H9 (cell line): ENCODE data around the gene IGF2R. TPM values are rescaled to one million over a fixed set of nuclear protein-coding genes. Genes with fewer than 3 reads are reported as not detected.

Experiments
- DNase-seq: peaks from one replicate; pipeline ENCODE4 v3.0.0-alpha.2; 2017
- H2AFZ ChIP-seq: one replicate; pipeline ENCODE4 v1.6.1; 2013; ENCODE audit warnings: mild to moderate bottlenecking, low read length, control low read depth, moderate library complexity
- H2AK5ac ChIP-seq: 2 replicates; pipeline ENCODE4 v1.6.1; 2013; ENCODE audit warnings: low read length, control low read depth, mixed read lengths; ENCODE audit not compliant: insufficient read length
- H2BK120ac ChIP-seq: one replicate; pipeline ENCODE4 v1.6.1; 2013; ENCODE audit warnings: low read depth, mild to moderate bottlenecking, low read length, control low read depth, inconsistent platforms; ENCODE audit not compliant: poor library complexity, severe bottlenecking
- H2BK12ac ChIP-seq: 2 replicates; pipeline ENCODE4 v1.6.1; 2013; ENCODE audit warnings: low read length, control low read depth, mixed read lengths, low read depth; ENCODE audit not compliant: insufficient read length
- H2BK15ac ChIP-seq: 2 replicates; pipeline ENCODE4 v1.6.1; 2013; ENCODE audit warnings: low read depth, low read length, control low read depth
- H2BK20ac ChIP-seq: one replicate; pipeline ENCODE4 v1.6.1; 2013; ENCODE audit warnings: low read depth, mild to moderate bottlenecking, low read length, control low read depth, inconsistent platforms; ENCODE audit not compliant: poor library complexity, severe bottlenecking
- H2BK5ac ChIP-seq: 2 replicates; pipeline ENCODE4 v1.6.1; 2013; ENCODE audit warnings: low read length, control low read depth, mixed read lengths; ENCODE audit not compliant: insufficient read length
- H3K14ac ChIP-seq: 2 replicates; pipeline ENCODE4 v1.6.1; 2013; ENCODE audit warnings: low read length, control low read depth; ENCODE audit not compliant: insufficient read depth
- H3K18ac ChIP-seq: 2 replicates; pipeline ENCODE4 v1.6.1; 2013; ENCODE audit warnings: low read depth, mild to moderate bottlenecking, mixed read lengths, low read length, control low read depth; ENCODE audit not compliant: insufficient read length
- H3K23ac ChIP-seq: 2 replicates; pipeline ENCODE4 v1.6.1; 2013; ENCODE audit warnings: low read length, control low read depth, mixed read lengths, low read depth; ENCODE audit not compliant: insufficient read length
- H3K23me2 ChIP-seq: 2 replicates; pipeline ENCODE4 v1.6.1; 2013; ENCODE audit warnings: low read depth, mild to moderate bottlenecking, mixed read lengths, low read length, control low read depth; ENCODE audit not compliant: insufficient read length, poor library complexity, severe bottlenecking
- H3K27ac ChIP-seq: 2 replicates; pipeline ENCODE4 v1.5.1; 2013; ENCODE audit warnings: low read length, control low read depth, mixed read lengths, low read depth; ENCODE audit not compliant: insufficient read length
- H3K27me3 ChIP-seq: 2 replicates; pipeline ENCODE4 v1.6.1; 2013; ENCODE audit warnings: low read length, control low read depth, inconsistent platforms; ENCODE audit not compliant: insufficient read depth
- H3K4ac ChIP-seq: 2 replicates; pipeline ENCODE4 v1.6.1; 2013; ENCODE audit warnings: low read depth, mild to moderate bottlenecking, control low read depth, inconsistent platforms, low read length, moderate library complexity
- H3K4me1 ChIP-seq: 2 replicates; pipeline ENCODE4 v1.6.1; 2013; ENCODE audit warnings: low read length, control low read depth, inconsistent platforms; ENCODE audit not compliant: insufficient read depth
- H3K4me2 ChIP-seq: 2 replicates; pipeline ENCODE4 v1.6.1; 2013; ENCODE audit warnings: low read length, control low read depth, mixed read lengths; ENCODE audit not compliant: insufficient read length, insufficient read depth
- H3K56ac ChIP-seq: 2 replicates; pipeline ENCODE4 v1.6.1; 2013; ENCODE audit warnings: low read depth, mild to moderate bottlenecking, mixed read lengths, low read length, control low read depth; ENCODE audit not compliant: insufficient read length
- H3K79me1 ChIP-seq: 2 replicates; pipeline ENCODE4 v1.6.1; 2013; ENCODE audit warnings: low read depth, mild to moderate bottlenecking, moderate library complexity, low read length, control low read depth, inconsistent platforms; ENCODE audit not compliant: insufficient read depth, poor library complexity, severe bottlenecking
- H3K79me2 ChIP-seq: 2 replicates; pipeline ENCODE4 v1.6.1; 2013; ENCODE audit warnings: low read length, control low read depth, inconsistent platforms; ENCODE audit not compliant: insufficient read depth
- H3K9ac ChIP-seq: 2 replicates; pipeline ENCODE4 v1.6.1; 2013; ENCODE audit warnings: low read length, control low read depth, mixed read lengths; ENCODE audit not compliant: insufficient read length; ENCODE audit errors: extremely low read depth
- H3K9me3 ChIP-seq: one replicate; pipeline ENCODE4 v1.6.1; 2013; ENCODE audit warnings: low read depth, low read length, inconsistent platforms; ENCODE audit not compliant: control insufficient read depth
- H3T11ph ChIP-seq: one replicate; pipeline ENCODE4 v1.6.1; 2013; ENCODE audit warnings: mild to moderate bottlenecking, low read length, control low read depth, inconsistent platforms
- H4K20me1 ChIP-seq: one replicate; pipeline ENCODE4 v1.6.1; 2013; ENCODE audit not compliant: control insufficient read depth, insufficient read length, insufficient read depth
- H4K5ac ChIP-seq: 2 replicates; pipeline ENCODE4 v1.6.1; 2013; ENCODE audit warnings: low read depth, mild to moderate bottlenecking, mixed read lengths, low read length, control low read depth; ENCODE audit not compliant: insufficient read length
- H4K8ac ChIP-seq: replicated peaks from 2 replicates; pipeline ENCODE4 v1.6.1; 2013; ENCODE audit warnings: low read length, control low read depth, mixed read lengths, low read depth; ENCODE audit not compliant: insufficient read length
- H4K91ac ChIP-seq: 2 replicates; pipeline ENCODE4 v1.6.1; 2013; ENCODE audit warnings: low read depth, mild to moderate bottlenecking, moderate library complexity, mixed read lengths, low read length, control low read depth; ENCODE audit not compliant: insufficient read length
- H3K27ac Mint-ChIP-seq, 3 experiments: 2 replicates in 2 of 3; 3 replicates in 1 of 3; pipeline ENCODE4 v1.8.0; 2020 to 2021; ENCODE audit warnings: mixed read lengths in 3 of 3, mild to moderate bottlenecking in 1 of 3, moderate library complexity in 1 of 3
- H3K27me3 Mint-ChIP-seq: 2 replicates; pipeline ENCODE4 v1.8.0; 2021; ENCODE audit warnings: low read depth, mild to moderate bottlenecking, moderate library complexity, mixed read lengths
- H3K36me3 Mint-ChIP-seq, 3 experiments: 2 replicates in 2 of 3; 3 replicates in 1 of 3; pipeline ENCODE4 v1.8.0; 2020 to 2021; ENCODE audit warnings: low read depth in 3 of 3, mixed read lengths in 3 of 3; ENCODE audit not compliant: insufficient read depth in 1 of 3
- H3K4me1 Mint-ChIP-seq, 2 experiments: 2 replicates each; pipeline ENCODE4 v1.8.0; 2020; ENCODE audit warnings: mixed read lengths in 2 of 2
- H3K4me3 Mint-ChIP-seq, 2 experiments: 2 replicates in 1 of 2; 3 replicates in 1 of 2; pipeline ENCODE4 v1.8.0; 2020 to 2021; ENCODE audit warnings: mild to moderate bottlenecking in 2 of 2, mixed read lengths in 2 of 2, moderate library complexity in 1 of 2
- H3K9me3 Mint-ChIP-seq, 2 experiments: 2 replicates in 1 of 2; 3 replicates in 1 of 2; pipeline ENCODE4 v1.8.0; 2020; ENCODE audit warnings: mild to moderate bottlenecking in 2 of 2, mixed read lengths in 2 of 2, moderate library complexity in 1 of 2
- CTCF ChIP-seq: fragments of 200-600 bp; sonication (generic); conservative IDR thresholded peaks from 3 replicates; pipeline ENCODE4 v1.8.0; 2021; ENCODE audit warnings: antibody characterized with exemption, mild to moderate bottlenecking
- WGBS: extraction: QIAGEN DNeasy Blood & Tissue Kit; methylation state at CpG from one replicate; pipeline ENCODE4 v1.1.7; 2013; ENCODE audit warnings: missing lambda C conversion rate, low lambda C conversion rate, mixed read lengths; ENCODE audit not compliant: insufficient read length; ENCODE audit errors: extremely low coverage; 5-methylcytosine and 5-hydroxymethylcytosine counted together
- total RNA-seq: library from RNA; stranded (reverse); gene quantifications from 2 replicates; pipeline ENCODE4 v1.2.1, GENCODE V29; 2021

The IGF2R gene
- total RNA-seq, 1 experiment from 2014 or later, result 66.7 TPM

- no peak overlapping the region for H2BK20ac ChIP-seq
- WGBS, result no CpG with 5 or more reads among the region's 7 CpGs
Observed at GRCh38 chr6:160050022-160050421, 81.1 kb downstream of the IGF2R start.

More at GRCh38 chr6:160050022-160050421, 81.1 kb downstream of the IGF2R start:
- no peak for TF ChIP-seq CTCF
- no peak overlapping the region for H4K5ac ChIP-seq
- H2BK15ac ChIP-seq, result no peak overlapping the region
- no peak overlapping the region for H2BK12ac ChIP-seq
- no peaks in the 10 kb centered on the region for H3K79me1 ChIP-seq
- Mint-ChIP-seq H3K9me3 (no peaks in the 10 kb centered on the region; a peak in 2 of 5 replicates), H3K36me3 (peaks cover 74 to 92% (median 90%) of the 10 kb centered on the region in 3 experiments), H3K27me3 (no peaks in the 10 kb centered on the region), H3K4me1 (no peaks in the 10 kb centered on the region), H3K4me3 (no peak overlapping the region), H3K27ac (peak overlapping the region in 1 of 3 experiments; percentile 7; a peak in 1 of 7 replicates)
- no peaks in the 10 kb centered on the region for H4K20me1 ChIP-seq
- H3K9ac ChIP-seq, result no peak overlapping the region
- no peaks in the 10 kb centered on the region for H3K23me2 ChIP-seq
- no peak overlapping the region for H3K4me2 ChIP-seq
- H3K9me3 ChIP-seq, result no peaks in the 10 kb centered on the region
- no peak overlapping the region for H4K91ac ChIP-seq
- no peak overlapping the region for H3K23ac ChIP-seq
- H3K4ac ChIP-seq, result no peak overlapping the region
- H2AFZ ChIP-seq, result no peak overlapping the region
- no peak overlapping the region for H2BK120ac ChIP-seq
- H3K27ac ChIP-seq, result no peak overlapping the region
- no peak overlapping the region for H3K14ac ChIP-seq
- no peak for DNase-seq
- H3K18ac ChIP-seq, result no peak overlapping the region
- H3K56ac ChIP-seq, result no peak overlapping the region
- H4K8ac ChIP-seq, result no peak overlapping the region
- no peak overlapping the region for H2AK5ac ChIP-seq
- no peaks in the 10 kb centered on the region for H3K27me3 ChIP-seq
- H3T11ph ChIP-seq, result no peak overlapping the region
- no peak overlapping the region for H2BK5ac ChIP-seq
- H3K79me2 ChIP-seq, result no peaks in the 10 kb centered on the region
- no peaks in the 10 kb centered on the region for H3K4me1 ChIP-seq
